MM.1S (cell line): ENCODE results near the gene HSD17B8.

Experiments used
- DNase-seq: peaks from one replicate; pipeline ENCODE4 v3.0.0-alpha.2; 2015
- H2AFZ ChIP-seq: fragments of 300-600 bp; sonication (generic); 2 replicates; pipeline ENCODE4 v1.6.0; 2016; ENCODE audit warnings: antibody characterized with exemption, low read length
- H3F3A ChIP-seq: fragments of 300-600 bp; sonication (generic); 2 replicates; pipeline ENCODE4 v1.6.1; 2016; ENCODE audit warnings: mild to moderate bottlenecking, antibody characterized with exemption, low read length, moderate library complexity, mixed read lengths; ENCODE audit not compliant: insufficient read depth
- H3K27ac ChIP-seq: fragments of 300-600 bp; sonication (generic); 2 replicates; pipeline ENCODE4 v1.5.1; 2016; ENCODE audit warnings: mild to moderate bottlenecking, low read length
- H3K27me3 ChIP-seq: fragments of 300-600 bp; sonication (generic); replicated peaks from 2 replicates; pipeline ENCODE4 v1.6.0; 2016; ENCODE audit warnings: low read length; ENCODE audit not compliant: insufficient read depth
- H3K36me3 ChIP-seq: fragments of 300-600 bp; sonication (generic); replicated peaks from 2 replicates; pipeline ENCODE4 v1.6.1; 2016; ENCODE audit warnings: mild to moderate bottlenecking, low read length, mixed read lengths; ENCODE audit not compliant: insufficient read depth
- H3K4me1 ChIP-seq: fragments of 300-600 bp; sonication (generic); 2 replicates; pipeline ENCODE4 v1.6.1; 2016; ENCODE audit warnings: low read length, mixed read lengths
- H3K4me2 ChIP-seq: fragments of 300-600 bp; sonication (generic); 2 replicates; pipeline ENCODE4 v1.6.0; 2016; ENCODE audit warnings: low read depth, low read length
- H3K4me3 ChIP-seq: fragments of 300-600 bp; sonication (generic); 2 replicates; pipeline ENCODE4 v1.5.1; 2016; ENCODE audit warnings: low read length, mixed read lengths
- H3K79me2 ChIP-seq: fragments of 300-600 bp; sonication (generic); 2 replicates; pipeline ENCODE4 v1.6.1; 2016; ENCODE audit warnings: mixed run types, low read length, mixed read lengths
- H3K9ac ChIP-seq: fragments of 300-600 bp; sonication (generic); 2 replicates; pipeline ENCODE4 v1.6.1; 2016; ENCODE audit warnings: low read length, mixed read lengths
- H3K9me2 ChIP-seq: fragments of 300-600 bp; sonication (generic); replicated peaks from 2 replicates; pipeline ENCODE4 v1.6.1; 2016; ENCODE audit warnings: mild to moderate bottlenecking, low read length, mixed read lengths; ENCODE audit not compliant: insufficient read depth
- H3K9me3 ChIP-seq: fragments of 300-600 bp; sonication (generic); replicated peaks from 2 replicates; pipeline ENCODE4 v1.6.1; 2016; ENCODE audit warnings: mild to moderate bottlenecking, low read length, mixed read lengths; ENCODE audit not compliant: insufficient read depth
- H4K20me1 ChIP-seq: fragments of 300-600 bp; sonication (generic); 2 replicates; pipeline ENCODE4 v1.6.1; 2016; ENCODE audit warnings: mild to moderate bottlenecking, low read length, moderate library complexity, mixed read lengths; ENCODE audit not compliant: insufficient read depth
- EZH2 ChIP-seq: fragments of 300-600 bp; sonication (generic); optimal IDR thresholded peaks from 2 replicates; pipeline ENCODE3; 2017; ENCODE audit warnings: low read depth, mild to moderate bottlenecking, antibody characterized with exemption, low read length, mixed read lengths
- EZH2phosphoT487 ChIP-seq: fragments of 300-600 bp; sonication (generic); IDR thresholded peaks from 2 replicates; pipeline ENCODE4 v1.6.1; 2018; ENCODE audit warnings: antibody characterized with exemption, low read length
- TF ChIP-seq, protein P1 (sequence below): fragments of 300-600 bp; sonication (generic); IDR thresholded peaks from 2 replicates; pipeline ENCODE4 v1.5.1; 2016; ENCODE audit warnings: antibody characterized with exemption, low read length, mixed read lengths

Gene HSD17B8

DNA sequence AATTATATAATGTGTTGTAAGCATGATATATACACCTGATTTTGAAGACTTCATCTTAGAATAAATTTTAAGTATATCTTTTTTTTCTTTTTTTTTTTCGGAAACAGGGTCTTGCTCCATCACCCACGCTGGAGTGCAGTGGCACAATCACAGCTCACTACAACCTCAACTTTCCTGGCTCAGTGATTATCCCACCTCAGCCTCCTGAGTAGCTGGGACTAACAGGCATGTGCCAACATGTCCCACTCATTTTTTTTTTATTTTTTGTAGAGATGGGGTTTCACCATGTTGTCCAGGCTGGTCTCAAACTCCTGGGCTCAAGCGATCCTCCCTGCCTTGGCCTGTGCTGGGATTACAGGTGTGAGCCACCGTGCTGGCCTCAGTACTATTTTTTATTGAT, 50.1 kb downstream of the HSD17B8 start:
- TF ChIP-seq EZH2 (no peak), EZH2phosphoT487 (no peak)
- TF ChIP-seq, protein P1, sequence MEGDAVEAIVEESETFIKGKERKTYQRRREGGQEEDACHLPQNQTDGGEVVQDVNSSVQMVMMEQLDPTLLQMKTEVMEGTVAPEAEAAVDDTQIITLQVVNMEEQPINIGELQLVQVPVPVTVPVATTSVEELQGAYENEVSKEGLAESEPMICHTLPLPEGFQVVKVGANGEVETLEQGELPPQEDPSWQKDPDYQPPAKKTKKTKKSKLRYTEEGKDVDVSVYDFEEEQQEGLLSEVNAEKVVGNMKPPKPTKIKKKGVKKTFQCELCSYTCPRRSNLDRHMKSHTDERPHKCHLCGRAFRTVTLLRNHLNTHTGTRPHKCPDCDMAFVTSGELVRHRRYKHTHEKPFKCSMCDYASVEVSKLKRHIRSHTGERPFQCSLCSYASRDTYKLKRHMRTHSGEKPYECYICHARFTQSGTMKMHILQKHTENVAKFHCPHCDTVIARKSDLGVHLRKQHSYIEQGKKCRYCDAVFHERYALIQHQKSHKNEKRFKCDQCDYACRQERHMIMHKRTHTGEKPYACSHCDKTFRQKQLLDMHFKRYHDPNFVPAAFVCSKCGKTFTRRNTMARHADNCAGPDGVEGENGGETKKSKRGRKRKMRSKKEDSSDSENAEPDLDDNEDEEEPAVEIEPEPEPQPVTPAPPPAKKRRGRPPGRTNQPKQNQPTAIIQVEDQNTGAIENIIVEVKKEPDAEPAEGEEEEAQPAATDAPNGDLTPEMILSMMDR, result no peak
- no peak for DNase-seq
- no peaks in the 10 kb centered on the region for H4K20me1 ChIP-seq
- no peak overlapping the region for H2AFZ ChIP-seq
- no peaks in the 10 kb centered on the region; the same call in 1 of the 2 replicates for H3F3A ChIP-seq
- no peaks in the 10 kb centered on the region for H3K9me3 ChIP-seq
- H3K36me3 ChIP-seq, result no peaks in the 10 kb centered on the region
- H3K79me2 ChIP-seq, result peaks cover 12% of the 10 kb centered on the region
- H3K9me2 ChIP-seq, result no peaks in the 10 kb centered on the region
- H3K27ac ChIP-seq, result no peak overlapping the region
- H3K27me3 ChIP-seq, result no peaks in the 10 kb centered on the region
- no peak overlapping the region for H3K4me2 ChIP-seq
- H3K9ac ChIP-seq, result no peak overlapping the region
- peaks cover 8% of the 10 kb centered on the region for H3K4me1 ChIP-seq
- no peak overlapping the region for H3K4me3 ChIP-seq
